ENCODE data around the gene RNF187. TPM values are rescaled to one million over a fixed set of nuclear protein-coding genes. Genes with fewer than 3 reads are reported as not detected.

The RNF187 gene
- total RNA-seq, 4 donors from 2014 or later, result 22.5 to 62.6 (median 61.0) TPM

- no peaks in the 10 kb centered on the region for H3K9me3 ChIP-seq
- no peak overlapping the region for H3K4me3 ChIP-seq
- H3K27ac ChIP-seq (replicated peaks in 1 of 4), result no peak overlapping the region
- no peak for DNase-seq (ENCODE audit: extremely low spot score)
- 90% methylated on average over 4 of the region's 4 CpGs for WGBS
- intact Hi-C loops (cut with DNase I), result no loop called here
- H3K36me3 ChIP-seq, result peaks cover 32 to 60% (median 43%) of the 10 kb centered on the region in 4 donors
- no peaks in the 10 kb centered on the region for H3K27me3 ChIP-seq
- peaks cover 4 to 8% (median 5%) of the 10 kb centered on the region in 4 donors for H3K4me1 ChIP-seq
- no peak for TF ChIP-seq CTCF (IDR thresholded peaks at IDR 0.05)
- TF ChIP-seq POLR2AphosphoS5 (IDR thresholded peaks at IDR 0.05), result no peak
- no peak for TF ChIP-seq POLR2A (IDR thresholded peaks at IDR 0.05; ENCODE audit: low read depth)
These were observed 8.9 kb downstream of the RNF187 start for GRCh38 chr1:228496084-228496483.

GRCh38 chr1:228496494-228496893 lies 9.3 kb downstream of the RNF187 start:
- Histone ChIP-seq H3K27me3 (no peaks in the 10 kb centered on the region), H3K4me3 (no peak overlapping the region), H3K36me3 (peaks cover 32 to 57% (median 43%) of the 10 kb centered on the region in 4 donors), H3K27ac (replicated peaks in 1 of 4) (no peak overlapping the region), H3K9me3 (no peaks in the 10 kb centered on the region), H3K4me1 (peaks cover 4 to 11% (median 9%) of the 10 kb centered on the region in 4 donors)
- WGBS, result 85% methylated on average over 3 of the region's 3 CpGs
- intact Hi-C loops (cut with DNase I), result no loop called here
- no peak for DNase-seq (ENCODE audit: extremely low spot score)
- TF ChIP-seq CTCF (IDR thresholded peaks at IDR 0.05), result no peak
- TF ChIP-seq POLR2A (IDR thresholded peaks at IDR 0.05; ENCODE audit: low read depth), result no peak
- TF ChIP-seq POLR2AphosphoS5 (IDR thresholded peaks at IDR 0.05), result no peak
- TF ChIP-seq EP300 (IDR thresholded peaks at IDR 0.05), result no peak

GRCh38 chr1:228497206-228497605 lies 10.0 kb downstream of the RNF187 start:
- intact Hi-C loops (cut with DNase I), result no loop called here
- Histone ChIP-seq H3K4me1 (peaks cover 4 to 14% (median 10%) of the 10 kb centered on the region in 4 donors), H3K9me3 (no peaks in the 10 kb centered on the region), H3K27ac (replicated peaks in 1 of 4) (no peak overlapping the region), H3K36me3 (peaks cover 32 to 50% (median 43%) of the 10 kb centered on the region in 4 donors), H3K27me3 (no peaks in the 10 kb centered on the region), H3K4me3 (no peak overlapping the region)
- WGBS, result 73% methylated on average over 5 of the region's 5 CpGs
- DNase-seq (ENCODE audit: extremely low spot score), result no peak
- no peak for TF ChIP-seq POLR2AphosphoS5 (IDR thresholded peaks at IDR 0.05)
- TF ChIP-seq EP300 (IDR thresholded peaks at IDR 0.05), result no peak
- TF ChIP-seq POLR2A (IDR thresholded peaks at IDR 0.05; ENCODE audit: low read depth), result no peak
- no peak for TF ChIP-seq CTCF (IDR thresholded peaks at IDR 0.05)

- no peak for DNase-seq (ENCODE audit: extremely low spot score)
- WGBS, result 94% methylated on average over 8 of the region's 8 CpGs
- H3K4me3 ChIP-seq, result no peak overlapping the region
- H3K9me3 ChIP-seq, result no peaks in the 10 kb centered on the region
- peaks cover 31 to 48% (median 40%) of the 10 kb centered on the region in 4 donors for H3K36me3 ChIP-seq
- no peak overlapping the region for H3K27ac ChIP-seq (replicated peaks in 1 of 4)
- intact Hi-C loops (cut with DNase I), result no loop called here
- H3K27me3 ChIP-seq, result no peaks in the 10 kb centered on the region
- peaks cover 4 to 14% (median 10%) of the 10 kb centered on the region in 4 donors for H3K4me1 ChIP-seq
- TF ChIP-seq CTCF (IDR thresholded peaks at IDR 0.05), result no peak
- TF ChIP-seq POLR2AphosphoS5 (IDR thresholded peaks at IDR 0.05), result no peak
- TF ChIP-seq POLR2A (IDR thresholded peaks at IDR 0.05; ENCODE audit: low read depth), result no peak
- no peak for TF ChIP-seq EP300 (IDR thresholded peaks at IDR 0.05)
These were observed 10.6 kb downstream of the RNF187 start for GRCh38 chr1:228497817-228498216.

- Histone ChIP-seq H3K36me3 (peaks cover 8 to 24% (median 17%) of the 10 kb centered on the region in 4 donors), H3K9me3 (no peaks in the 10 kb centered on the region), H3K4me1 (peaks cover 4 to 14% (median 10%) of the 10 kb centered on the region in 4 donors), H3K27ac (replicated peaks in 1 of 4) (no peak overlapping the region), H3K4me3 (no peak overlapping the region), H3K27me3 (no peaks in the 10 kb centered on the region)
- TF ChIP-seq POLR2AphosphoS5 (IDR thresholded peaks at IDR 0.05) (no peak), CTCF (IDR thresholded peaks at IDR 0.05) (no peak), EP300 (IDR thresholded peaks at IDR 0.05) (no peak), POLR2A (IDR thresholded peaks at IDR 0.05; ENCODE audit: low read depth) (no peak)
- 80% methylated on average over 8 of the region's 8 CpGs for WGBS
- intact Hi-C loops (cut with DNase I), result no loop called here
- DNase-seq (ENCODE audit: extremely low spot score), result no peak
These were observed 13.1 kb downstream of the RNF187 start for GRCh38 chr1:228500143-228500734.

Measured in esophagus muscularis mucosa (tissue), 4 donors.